GM21619 (cell line): Measurements from ENCODE around the gene NMRK1.
A peak's percentile ranks its signal among the peaks of the same experiment; 100 is the strongest.

Experiments used
- ATAC-seq: cut with Tn5 transposase; IDR thresholded peaks from one replicate; pipeline ENCODE4 v1.9.1; 2021; ENCODE audit not compliant: unreplicated experiment

The NMRK1 gene

GRCh38 chr9:75087824-75088645 is at the start of gene NMRK1, which contains the start of gene OSTF1:
NMRK1 (minus strand) TSS chr9:75088155; CDS start chr9:75083115, 5,040 bp downstream.
OSTF1 (plus strand) TSS chr9:75088514; CDS start chr9:75088693, 179 bp downstream.
- ATAC-seq, result peak; percentile 75

GRCh38 chr9:75134495-75134894 is 46.5 kb upstream of the NMRK1 start:
- no peak for ATAC-seq

GRCh38 chr9:75133396-75133795 is 45.4 kb upstream of the NMRK1 start:
- no peak for ATAC-seq

- ATAC-seq, result no peak
Measured at GRCh38 chr9:75132244-75132643, 44.3 kb upstream of the NMRK1 start.

- no peak for ATAC-seq
Measured at GRCh38 chr9:75131700-75132099, 43.7 kb upstream of the NMRK1 start.

GRCh38 chr9:75130621-75131230 is 42.8 kb upstream of the NMRK1 start:
- no peak for ATAC-seq

GRCh38 chr9:75130172-75130571 is 42.2 kb upstream of the NMRK1 start:
- ATAC-seq, result no peak

- ATAC-seq, result no peak
Measured at GRCh38 chr9:75128535-75128934, 40.6 kb upstream of the NMRK1 start.

GRCh38 chr9:75123696-75124095 is 35.7 kb upstream of the NMRK1 start:
- ATAC-seq, result no peak

- ATAC-seq, result no peak
Measured at GRCh38 chr9:75121914-75122558, 34.1 kb upstream of the NMRK1 start.

GRCh38 chr9:75120686-75121085 is 32.7 kb upstream of the NMRK1 start:
- ATAC-seq, result no peak

- no peak for ATAC-seq
Measured at GRCh38 chr9:75117564-75117963, 29.6 kb upstream of the NMRK1 start.

GRCh38 chr9:75116306-75116705 is 28.4 kb upstream of the NMRK1 start:
- no peak for ATAC-seq

- no peak for ATAC-seq
Measured at GRCh38 chr9:75112789-75113188, 24.8 kb upstream of the NMRK1 start.

- no peak for ATAC-seq
Measured at GRCh38 chr9:75111019-75111622, 23.2 kb upstream of the NMRK1 start.

- no peak for ATAC-seq
Measured at GRCh38 chr9:75109210-75109839, 21.4 kb upstream of the NMRK1 start.

GRCh38 chr9:75108571-75108970 is 20.6 kb upstream of the NMRK1 start:
- ATAC-seq, result no peak

- ATAC-seq, result no peak
Measured at GRCh38 chr9:75106857-75107256, 18.9 kb upstream of the NMRK1 start.

- no peak for ATAC-seq
Measured at GRCh38 chr9:75105841-75106240, 17.9 kb upstream of the NMRK1 start.

- no peak for ATAC-seq
Measured at GRCh38 chr9:75105019-75105540, 17.1 kb upstream of the NMRK1 start.

- ATAC-seq, result no peak
Measured at GRCh38 chr9:75104607-75105006, 16.7 kb upstream of the NMRK1 start.
